NOMO-1 treated with DMSO at 0.1 percent for 48 hours (cell line): ENCODE data around the gene CCDC167.

Experiments
- DNase-seq: peaks from one replicate; lab custom pipeline; 2025; ENCODE audit not compliant: unreplicated experiment; lab: John Stamatoyannopoulos, UW

CCDC167 gene

GRCh38 chr6:37499433-37500293 is at the start of gene CCDC167:
Gene CCDC167 (minus strand): TSS chr6:37499893. CDS start chr6:37499863, 30 bp downstream.
- peak; percentile 94 for DNase-seq

DNA sequence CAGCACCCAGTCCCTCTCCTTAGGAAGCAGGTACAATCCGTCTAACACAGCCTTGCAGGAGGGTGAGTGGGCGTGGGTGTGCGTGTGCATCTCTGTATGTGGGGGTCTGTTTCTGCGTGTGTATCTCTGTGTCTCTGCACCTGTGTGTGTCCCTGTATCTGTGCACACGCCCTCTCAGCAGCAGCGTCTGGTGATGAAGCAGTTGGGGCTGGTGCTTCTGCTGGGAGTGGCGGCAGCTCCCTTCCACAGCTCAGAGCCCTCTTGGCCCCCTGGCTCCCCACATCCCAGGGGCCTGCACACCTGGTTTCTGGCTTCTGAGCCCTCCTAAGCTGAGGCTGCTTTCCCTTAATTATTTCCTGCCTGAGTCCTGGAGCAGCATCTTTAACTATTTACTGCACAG is 49.5 kb upstream of the CCDC167 start:
- no peak for DNase-seq

- no peak for DNase-seq
These were observed 48.5 kb upstream of the CCDC167 start for GRCh38 chr6:37548067-37548674.

GRCh38 chr6:37547564-37548061 is 47.9 kb upstream of the CCDC167 start:
- DNase-seq = no peak

GRCh38 chr6:37546141-37546871 is 46.6 kb upstream of the CCDC167 start:
- no peak for DNase-seq

GRCh38 chr6:37544530-37544929 is 44.8 kb upstream of the CCDC167 start:
- DNase-seq = no peak

- no peak for DNase-seq
These were observed 43.7 kb upstream of the CCDC167 start for GRCh38 chr6:37543361-37543760.

GRCh38 chr6:37541346-37541745 is 41.7 kb upstream of the CCDC167 start:
- DNase-seq = no peak

DNA sequence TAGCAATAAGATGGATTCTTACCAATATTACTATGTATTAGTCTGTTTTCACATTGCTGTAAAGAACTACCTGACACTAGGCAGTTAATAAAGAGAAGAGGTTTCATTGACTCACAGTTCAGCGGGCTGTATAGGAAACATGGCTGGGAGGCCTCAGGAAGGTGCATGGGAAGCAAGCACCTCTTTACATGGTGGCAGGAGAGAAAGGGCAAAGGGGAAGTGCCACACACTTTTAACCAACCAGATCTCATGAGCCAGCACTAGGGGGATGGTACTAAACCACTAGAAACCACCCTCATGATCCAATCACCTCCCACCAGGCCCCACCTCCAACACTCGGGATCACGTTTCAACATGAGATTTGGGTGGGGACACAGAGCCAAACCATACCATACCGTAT is 40.7 kb upstream of the CCDC167 start:
- no peak for DNase-seq

GRCh38 chr6:37540029-37540352 is 40.3 kb upstream of the CCDC167 start:
- DNase-seq = no peak

- no peak for DNase-seq
These were observed 39.7 kb upstream of the CCDC167 start for GRCh38 chr6:37539171-37540028.

GRCh38 chr6:37538107-37538506 is 38.4 kb upstream of the CCDC167 start:
- no peak for DNase-seq

DNA sequence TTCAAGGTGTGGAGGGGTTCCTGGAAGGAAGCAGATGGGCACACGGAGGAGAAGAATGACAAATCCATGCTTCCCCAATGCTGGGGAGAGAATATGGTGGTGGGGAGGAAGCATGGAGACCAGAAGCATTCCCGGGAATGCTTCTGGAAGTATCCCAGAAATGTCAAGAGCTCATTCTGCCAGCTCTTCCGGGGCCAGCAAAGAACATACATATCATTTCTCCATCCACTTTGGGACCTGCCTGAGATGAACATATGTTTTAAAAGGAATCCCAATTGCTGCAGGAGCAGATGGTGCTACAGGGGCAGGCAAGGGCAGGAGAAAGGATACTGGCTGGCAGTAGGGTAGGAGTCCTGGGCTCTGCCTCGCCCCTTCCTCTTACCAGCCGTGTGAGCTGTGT is 37.9 kb upstream of the CCDC167 start:
- DNase-seq = no peak

- no peak for DNase-seq
These were observed 36.9 kb upstream of the CCDC167 start for GRCh38 chr6:37536491-37537190.

GRCh38 chr6:37535759-37536490 is 36.2 kb upstream of the CCDC167 start:
- no peak for DNase-seq

DNA sequence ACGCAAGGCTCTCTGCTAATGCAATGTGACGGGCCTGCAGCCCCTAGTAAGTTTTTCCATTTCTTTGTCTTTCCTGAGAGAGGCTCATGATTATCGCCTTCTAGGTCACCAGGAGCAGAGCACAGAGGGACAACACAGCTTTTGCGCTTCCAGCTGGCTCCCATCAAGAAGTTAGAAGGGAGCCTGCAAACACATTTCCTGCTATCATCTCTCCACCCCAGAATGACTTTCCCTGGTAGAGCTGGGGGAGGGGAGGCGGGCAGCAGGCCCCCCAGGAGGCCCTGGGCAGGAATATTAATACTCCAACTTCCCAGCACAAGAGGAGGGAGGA is 35.7 kb upstream of the CCDC167 start:
- no peak for DNase-seq

- no peak for DNase-seq
These were observed 35.2 kb upstream of the CCDC167 start for GRCh38 chr6:37534893-37535292.

- no peak for DNase-seq
These were observed 32.4 kb upstream of the CCDC167 start for GRCh38 chr6:37532122-37532521.

DNA sequence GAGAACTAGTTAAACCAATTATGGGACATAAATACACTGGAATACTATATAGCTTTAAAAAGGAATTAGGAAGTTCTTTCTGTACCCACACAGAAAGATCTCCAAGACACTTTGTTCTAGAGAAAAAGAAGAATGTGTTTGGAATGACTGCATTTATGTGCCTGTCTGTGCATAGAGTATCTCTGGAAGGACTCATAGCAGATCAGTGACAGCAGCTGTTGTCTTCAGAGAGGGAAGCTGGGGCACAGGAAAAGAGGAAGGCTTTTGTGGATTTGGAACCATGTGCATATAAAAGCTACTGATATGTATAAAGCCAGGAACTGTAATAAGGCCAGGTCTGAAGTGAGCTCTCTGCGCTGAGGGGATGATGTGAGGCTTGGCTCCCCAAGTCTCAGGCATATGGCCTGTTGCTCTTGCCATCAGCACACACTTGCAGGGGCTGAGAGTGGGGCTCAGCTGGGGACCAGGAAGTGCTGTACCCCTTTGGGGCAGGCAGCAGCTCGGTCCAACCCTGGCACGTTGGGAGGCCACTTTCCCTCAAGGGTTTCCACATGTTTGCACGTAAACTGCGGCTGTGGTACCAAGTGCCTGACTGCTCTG is 31.8 kb upstream of the CCDC167 start:
- DNase-seq = no peak
